Kidney epithelial cell (primary cell): ENCODE results near the gene PRKG1. TPM values are rescaled to one million over a fixed set of nuclear protein-coding genes. Genes with fewer than 3 reads are reported as not detected.

ENCODE experiments used
- DNase-seq: peaks from one replicate; pipeline ENCODE4 v3.0.0-alpha.2; 2010; ENCODE audit warnings: low read depth
- H3K27me3 ChIP-seq: 2 replicates; pipeline ENCODE4 v1.6.0; 2011; ENCODE audit warnings: low read length; ENCODE audit not compliant: control insufficient read depth, insufficient read depth
- H3K36me3 ChIP-seq: 2 replicates; pipeline ENCODE4 v1.5.1; 2011; ENCODE audit warnings: low read length; ENCODE audit not compliant: control insufficient read depth, insufficient read depth
- H3K4me3 ChIP-seq: 2 replicates; pipeline ENCODE4 v1.5.1; 2011; ENCODE audit warnings: low read depth, mild to moderate bottlenecking, control low read depth, low read length
- total RNA-seq: library from RNA; depleted of rRNA; stranded (reverse); fragments of >200 nt; gene quantifications from 2 replicates; pipeline ENCODE4 v1.2.3, GENCODE V29; 2015
- TF ChIP-seq, protein P1 (sequence below): IDR thresholded peaks from 2 replicates; pipeline ENCODE4 v1.5.1; 2011; ENCODE audit warnings: mild to moderate bottlenecking, moderate library complexity, low read length, control low read depth, inconsistent platforms; ENCODE audit not compliant: insufficient read depth, poor library complexity, severe bottlenecking

Gene PRKG1
- total RNA-seq, 1 donor from 2014 or later = 1.3 TPM

- no peak for DNase-seq
- no peaks in the 10 kb centered on the region for H3K27me3 ChIP-seq
- H3K4me3 ChIP-seq = no peak overlapping the region
- H3K36me3 ChIP-seq = no peaks in the 10 kb centered on the region
- TF ChIP-seq, protein P1, sequence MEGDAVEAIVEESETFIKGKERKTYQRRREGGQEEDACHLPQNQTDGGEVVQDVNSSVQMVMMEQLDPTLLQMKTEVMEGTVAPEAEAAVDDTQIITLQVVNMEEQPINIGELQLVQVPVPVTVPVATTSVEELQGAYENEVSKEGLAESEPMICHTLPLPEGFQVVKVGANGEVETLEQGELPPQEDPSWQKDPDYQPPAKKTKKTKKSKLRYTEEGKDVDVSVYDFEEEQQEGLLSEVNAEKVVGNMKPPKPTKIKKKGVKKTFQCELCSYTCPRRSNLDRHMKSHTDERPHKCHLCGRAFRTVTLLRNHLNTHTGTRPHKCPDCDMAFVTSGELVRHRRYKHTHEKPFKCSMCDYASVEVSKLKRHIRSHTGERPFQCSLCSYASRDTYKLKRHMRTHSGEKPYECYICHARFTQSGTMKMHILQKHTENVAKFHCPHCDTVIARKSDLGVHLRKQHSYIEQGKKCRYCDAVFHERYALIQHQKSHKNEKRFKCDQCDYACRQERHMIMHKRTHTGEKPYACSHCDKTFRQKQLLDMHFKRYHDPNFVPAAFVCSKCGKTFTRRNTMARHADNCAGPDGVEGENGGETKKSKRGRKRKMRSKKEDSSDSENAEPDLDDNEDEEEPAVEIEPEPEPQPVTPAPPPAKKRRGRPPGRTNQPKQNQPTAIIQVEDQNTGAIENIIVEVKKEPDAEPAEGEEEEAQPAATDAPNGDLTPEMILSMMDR = no peak
Measured at GRCh38 chr10:51640120-51640819, 566.0 kb downstream of the PRKG1 start.

- Histone ChIP-seq H3K27me3 (no peaks in the 10 kb centered on the region), H3K4me3 (no peak overlapping the region), H3K36me3 (no peaks in the 10 kb centered on the region)
- TF ChIP-seq, protein P1 = no peak
- DNase-seq = no peak
Measured at GRCh38 chr10:51642581-51642980, 568.3 kb downstream of the PRKG1 start.

- Histone ChIP-seq H3K27me3 (no peaks in the 10 kb centered on the region), H3K4me3 (no peak overlapping the region), H3K36me3 (no peaks in the 10 kb centered on the region)
- no peak for DNase-seq
- TF ChIP-seq, protein P1 = no peak
Measured at GRCh38 chr10:51643734-51644133, 569.4 kb downstream of the PRKG1 start.

GRCh38 chr10:51649064-51649463 is 574.8 kb downstream of the PRKG1 start:
- Histone ChIP-seq H3K4me3 (no peak overlapping the region), H3K27me3 (no peaks in the 10 kb centered on the region), H3K36me3 (no peaks in the 10 kb centered on the region)
- TF ChIP-seq, protein P1 = no peak
- no peak for DNase-seq

DNA sequence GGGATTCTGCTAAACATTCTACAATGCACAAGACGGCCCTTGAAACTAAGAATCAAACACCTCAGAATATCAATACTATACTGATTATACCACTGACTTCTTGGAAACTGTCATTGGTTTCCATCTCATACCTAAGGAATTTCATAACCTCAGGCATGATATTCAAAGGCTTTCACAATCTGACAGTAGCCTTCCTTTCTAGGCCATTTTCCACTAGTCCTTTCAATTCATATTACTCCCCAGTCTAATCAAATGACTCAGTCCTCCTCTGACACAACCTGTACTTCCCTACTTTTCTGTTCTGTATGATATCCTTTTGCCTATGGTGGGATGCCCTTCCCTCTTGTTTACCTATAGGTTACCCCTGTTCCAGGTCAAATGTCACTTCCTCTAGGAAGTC is 576.8 kb downstream of the PRKG1 start:
- TF ChIP-seq, protein P1 = no peak
- no peak for DNase-seq
- Histone ChIP-seq H3K27me3 (no peaks in the 10 kb centered on the region), H3K36me3 (no peaks in the 10 kb centered on the region), H3K4me3 (no peak overlapping the region)

- Histone ChIP-seq H3K27me3 (no peaks in the 10 kb centered on the region), H3K4me3 (no peak overlapping the region), H3K36me3 (no peaks in the 10 kb centered on the region)
- TF ChIP-seq, protein P1 = no peak
- DNase-seq = no peak
Measured at GRCh38 chr10:51653025-51653424, 578.7 kb downstream of the PRKG1 start.
